HepG2 (cell line): Measurements from ENCODE around the gene CCDC158. TPM values are rescaled to one million over a fixed set of nuclear protein-coding genes. Genes with fewer than 3 reads are reported as not detected.

Experiments used
- CCAR2 ChIP-seq: fragments of 200-400 bp; formaldehyde crosslinking; optimal IDR thresholded peaks from 2 replicates; pipeline ENCODE3; 2018; ENCODE audit warnings: low read depth, mild to moderate bottlenecking, low read length, moderate library complexity
- EEA1 ChIP-seq: sonication (generic); formaldehyde crosslinking; IDR thresholded peaks from 2 replicates; pipeline ENCODE4 v1.5.1; 2020; ENCODE audit warnings: mild to moderate bottlenecking, missing genetic modification reagents, borderline replicate concordance
- HES4 ChIP-seq: sonication (generic); formaldehyde crosslinking; IDR thresholded peaks from 2 replicates; pipeline ENCODE4 v1.9.0; 2021; ENCODE audit warnings: mild to moderate bottlenecking, missing genetic modification reagents, borderline replicate concordance
- IKZF4 ChIP-seq: sonication (generic); formaldehyde crosslinking; IDR thresholded peaks from 2 replicates; pipeline ENCODE4 v1.5.1; 2020; ENCODE audit warnings: borderline replicate concordance, mild to moderate bottlenecking, low read depth, missing genetic modification reagents; ENCODE audit errors: not compliant biosample characterization
- NR2C2 ChIP-seq: sonication (generic); formaldehyde crosslinking; IDR thresholded peaks from 2 replicates; pipeline ENCODE4 v1.4.0; 2020; ENCODE audit warnings: missing genetic modification reagents, mild to moderate bottlenecking, moderate library complexity, borderline replicate concordance
- PRMT3 ChIP-seq: sonication (generic); formaldehyde crosslinking; IDR thresholded peaks from 2 replicates; pipeline ENCODE4 v1.8.1; 2022; ENCODE audit warnings: low read depth, mild to moderate bottlenecking, moderate library complexity, missing genetic modification reagents, borderline replicate concordance
- TAF1 ChIP-seq: sonication (generic); formaldehyde crosslinking; IDR thresholded peaks from 2 replicates; pipeline ENCODE4 v1.4.0; 2020; ENCODE audit warnings: missing genetic modification reagents
- TCF7L2 ChIP-seq: IDR thresholded peaks from 2 replicates; pipeline ENCODE4 v1.6.1; 2011; ENCODE audit warnings: mild to moderate bottlenecking, low read depth, low read length, moderate library complexity
- ZNF121 ChIP-seq: sonication (generic); formaldehyde crosslinking; IDR thresholded peaks from 2 replicates; pipeline ENCODE4 v1.5.0; 2020; ENCODE audit warnings: mild to moderate bottlenecking, missing genetic modification reagents
- ZNF331 ChIP-seq: sonication (generic); formaldehyde crosslinking; IDR thresholded peaks from 2 replicates; pipeline ENCODE4 v1.4.0; 2020; ENCODE audit warnings: missing genetic modification reagents
- ZNF337 ChIP-seq: sonication (generic); formaldehyde crosslinking; IDR thresholded peaks from 2 replicates; pipeline ENCODE4 v1.5.1; 2020; ENCODE audit warnings: missing genetic modification reagents, low read depth, mild to moderate bottlenecking, borderline replicate concordance
- ZNF430 ChIP-seq: sonication (generic); formaldehyde crosslinking; IDR thresholded peaks from 2 replicates; pipeline ENCODE4 v1.9.0; 2021; ENCODE audit warnings: mild to moderate bottlenecking, missing genetic modification reagents
- ZNF563 ChIP-seq: sonication (generic); formaldehyde crosslinking; IDR thresholded peaks from 2 replicates; pipeline ENCODE4 v1.8.0; 2022; ENCODE audit warnings: mild to moderate bottlenecking, moderate library complexity, missing genetic modification reagents
- ZNF749 ChIP-seq: sonication (generic); formaldehyde crosslinking; IDR thresholded peaks from 2 replicates; pipeline ENCODE4 v1.8.0; 2022; ENCODE audit warnings: mild to moderate bottlenecking, missing genetic modification reagents, moderate library complexity, borderline replicate concordance
- ZNF780A ChIP-seq: sonication (generic); formaldehyde crosslinking; IDR thresholded peaks from 2 replicates; pipeline ENCODE4 v1.8.0; 2022; ENCODE audit warnings: mild to moderate bottlenecking, missing genetic modification reagents, moderate library complexity
- ZNF891 ChIP-seq: sonication (generic); formaldehyde crosslinking; IDR thresholded peaks from 2 replicates; pipeline ENCODE4 v1.5.0; 2020; ENCODE audit warnings: mild to moderate bottlenecking, missing genetic modification reagents
- ZSCAN29 ChIP-seq: sonication (generic); formaldehyde crosslinking; conservative IDR thresholded peaks from 2 replicates; pipeline ENCODE4 v1.4.0; 2020; ENCODE audit warnings: mild to moderate bottlenecking, missing genetic modification reagents
- polyA plus RNA-seq, 8 experiments: library from polyadenylated mRNA; depleted of rRNA in 3 of 8; stranded (reverse) in 7 of 8; unstranded in 1 of 8; fragments of >200 nt; fragmentation: Illumina TruSeq in 4 of 8; extraction: Trizol in 4 of 8; gene quantifications; 2 replicates each; pipeline versions ENCODE4 v1.2.1 to v1.2.3, GENCODE V29; 2011 to 2016; ENCODE audit warnings: low read depth in 4 of 8, missing spikeins in 1 of 8, mixed read lengths in 1 of 8; ENCODE audit not compliant: insufficient read depth in 1 of 8
- total RNA-seq, 5 experiments: library from RNA; depleted of rRNA; stranded (reverse); fragments of >200 nt; fragmentation: Illumina TruSeq; extraction: Trizol; gene quantifications; 2 replicates each; pipeline ENCODE4 v1.2.3, GENCODE V29; 2016; ENCODE audit warnings: low read depth in 1 of 5
- TF ChIP-seq, protein P1 (sequence below): sonication (generic); formaldehyde crosslinking; IDR thresholded peaks from 2 replicates; pipeline ENCODE4 v1.4.0; 2020; ENCODE audit warnings: mild to moderate bottlenecking, missing genetic modification reagents, borderline replicate concordance
- TF ChIP-seq, protein P2 (sequence below): sonication (generic); formaldehyde crosslinking; IDR thresholded peaks from 2 replicates; pipeline ENCODE4 v1.4.0; 2020; ENCODE audit warnings: mild to moderate bottlenecking, low read depth, missing genetic modification reagents

Gene CCDC158
- total and polyA plus RNA-seq, 2 of the 13 experiments (the other 11 are each of a cell fraction or from before 2014, with no cell fraction given): not detected

DNA sequence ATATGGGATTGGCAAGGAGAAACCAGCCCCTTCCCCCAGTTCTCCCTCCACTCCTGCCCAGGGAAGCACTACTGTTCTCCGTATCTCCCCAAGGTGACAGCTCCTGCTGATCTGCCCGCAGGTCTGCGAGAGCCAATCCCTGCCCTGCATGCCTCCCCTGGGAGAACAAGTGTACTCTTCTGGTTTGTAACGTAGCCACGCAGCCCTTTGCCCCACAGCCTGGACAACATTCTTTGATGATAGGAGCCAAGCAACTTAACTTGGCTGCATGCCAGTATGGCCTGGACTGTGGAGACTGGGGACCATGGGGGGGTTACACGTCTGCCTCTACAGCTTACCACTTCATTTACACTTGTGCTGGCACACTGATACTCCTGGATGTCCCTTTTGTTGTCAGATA is 112.4 kb downstream of the CCDC158 start (continued):
- TF ChIP-seq, protein P1, sequence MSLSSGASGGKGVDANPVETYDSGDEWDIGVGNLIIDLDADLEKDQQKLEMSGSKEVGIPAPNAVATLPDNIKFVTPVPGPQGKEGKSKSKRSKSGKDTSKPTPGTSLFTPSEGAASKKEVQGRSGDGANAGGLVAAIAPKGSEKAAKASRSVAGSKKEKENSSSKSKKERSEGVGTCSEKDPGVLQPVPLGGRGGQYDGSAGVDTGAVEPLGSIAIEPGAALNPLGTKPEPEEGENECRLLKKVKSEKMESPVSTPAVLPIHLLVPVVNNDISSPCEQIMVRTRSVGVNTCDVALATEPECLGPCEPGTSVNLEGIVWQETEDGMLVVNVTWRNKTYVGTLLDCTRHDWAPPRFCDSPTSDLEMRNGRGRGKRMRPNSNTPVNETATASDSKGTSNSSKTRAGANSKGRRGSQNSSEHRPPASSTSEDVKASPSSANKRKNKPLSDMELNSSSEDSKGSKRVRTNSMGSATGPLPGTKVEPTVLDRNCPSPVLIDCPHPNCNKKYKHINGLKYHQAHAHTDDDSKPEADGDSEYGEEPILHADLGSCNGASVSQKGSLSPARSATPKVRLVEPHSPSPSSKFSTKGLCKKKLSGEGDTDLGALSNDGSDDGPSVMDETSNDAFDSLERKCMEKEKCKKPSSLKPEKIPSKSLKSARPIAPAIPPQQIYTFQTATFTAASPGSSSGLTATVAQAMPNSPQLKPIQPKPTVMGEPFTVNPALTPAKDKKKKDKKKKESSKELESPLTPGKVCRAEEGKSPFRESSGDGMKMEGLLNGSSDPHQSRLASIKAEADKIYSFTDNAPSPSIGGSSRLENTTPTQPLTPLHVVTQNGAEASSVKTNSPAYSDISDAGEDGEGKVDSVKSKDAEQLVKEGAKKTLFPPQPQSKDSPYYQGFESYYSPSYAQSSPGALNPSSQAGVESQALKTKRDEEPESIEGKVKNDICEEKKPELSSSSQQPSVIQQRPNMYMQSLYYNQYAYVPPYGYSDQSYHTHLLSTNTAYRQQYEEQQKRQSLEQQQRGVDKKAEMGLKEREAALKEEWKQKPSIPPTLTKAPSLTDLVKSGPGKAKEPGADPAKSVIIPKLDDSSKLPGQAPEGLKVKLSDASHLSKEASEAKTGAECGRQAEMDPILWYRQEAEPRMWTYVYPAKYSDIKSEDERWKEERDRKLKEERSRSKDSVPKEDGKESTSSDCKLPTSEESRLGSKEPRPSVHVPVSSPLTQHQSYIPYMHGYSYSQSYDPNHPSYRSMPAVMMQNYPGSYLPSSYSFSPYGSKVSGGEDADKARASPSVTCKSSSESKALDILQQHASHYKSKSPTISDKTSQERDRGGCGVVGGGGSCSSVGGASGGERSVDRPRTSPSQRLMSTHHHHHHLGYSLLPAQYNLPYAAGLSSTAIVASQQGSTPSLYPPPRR (CRISPR knock-in tag): peak; percentile 40; the same call in 1 of the 2 replicates
- TF ChIP-seq ZNF891 (CRISPR knock-in tag): no peak
- TF ChIP-seq ZNF337 (CRISPR knock-in tag): 0 out of 2 replicates have a peak, but pooled peaks have one; percentile 49
- peak; percentile 67 for TF ChIP-seq ZNF331
- no peak for TF ChIP-seq TCF7L2
- no peak for TF ChIP-seq HES4
- TF ChIP-seq ZNF780A (CRISPR knock-in tag): no peak
- TF ChIP-seq ZNF121 (CRISPR knock-in tag): no peak
- TF ChIP-seq, protein P2, sequence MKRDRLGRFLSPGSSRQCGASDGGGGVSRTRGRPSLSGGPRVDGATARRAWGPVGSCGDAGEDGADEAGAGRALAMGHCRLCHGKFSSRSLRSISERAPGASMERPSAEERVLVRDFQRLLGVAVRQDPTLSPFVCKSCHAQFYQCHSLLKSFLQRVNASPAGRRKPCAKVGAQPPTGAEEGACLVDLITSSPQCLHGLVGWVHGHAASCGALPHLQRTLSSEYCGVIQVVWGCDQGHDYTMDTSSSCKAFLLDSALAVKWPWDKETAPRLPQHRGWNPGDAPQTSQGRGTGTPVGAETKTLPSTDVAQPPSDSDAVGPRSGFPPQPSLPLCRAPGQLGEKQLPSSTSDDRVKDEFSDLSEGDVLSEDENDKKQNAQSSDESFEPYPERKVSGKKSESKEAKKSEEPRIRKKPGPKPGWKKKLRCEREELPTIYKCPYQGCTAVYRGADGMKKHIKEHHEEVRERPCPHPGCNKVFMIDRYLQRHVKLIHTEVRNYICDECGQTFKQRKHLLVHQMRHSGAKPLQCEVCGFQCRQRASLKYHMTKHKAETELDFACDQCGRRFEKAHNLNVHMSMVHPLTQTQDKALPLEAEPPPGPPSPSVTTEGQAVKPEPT (CRISPR knock-in tag): no peak
- TF ChIP-seq PRMT3 (CRISPR knock-in tag): no peak
- no peak for TF ChIP-seq ZNF749 (CRISPR knock-in tag)
- TF ChIP-seq TAF1 (CRISPR knock-in tag): no peak
- TF ChIP-seq EEA1 (CRISPR knock-in tag): no peak
- peak; percentile 64; the same call in 1 of the 2 replicates for TF ChIP-seq ZNF430
- no peak for TF ChIP-seq ZNF563 (CRISPR knock-in tag)
- TF ChIP-seq CCAR2: no peak
- no peak for TF ChIP-seq ZSCAN29 (CRISPR knock-in tag)
- TF ChIP-seq IKZF4: no peak
- TF ChIP-seq NR2C2 (CRISPR knock-in tag): no peak; the same call in 1 of the 2 replicates
